Measurements from ENCODE around the gene CCSER1. TPM values are rescaled to one million over a fixed set of nuclear protein-coding genes. Genes with fewer than 3 reads are reported as not detected.
"Not testable (repeated sequence)": the region's sequence is repeated elsewhere in the genome, so short reads cannot be mapped to it uniquely, and the experiment has no call there.

Gene CCSER1
- total RNA-seq, 1 experiment from 2014 or later: not detected

DNA sequence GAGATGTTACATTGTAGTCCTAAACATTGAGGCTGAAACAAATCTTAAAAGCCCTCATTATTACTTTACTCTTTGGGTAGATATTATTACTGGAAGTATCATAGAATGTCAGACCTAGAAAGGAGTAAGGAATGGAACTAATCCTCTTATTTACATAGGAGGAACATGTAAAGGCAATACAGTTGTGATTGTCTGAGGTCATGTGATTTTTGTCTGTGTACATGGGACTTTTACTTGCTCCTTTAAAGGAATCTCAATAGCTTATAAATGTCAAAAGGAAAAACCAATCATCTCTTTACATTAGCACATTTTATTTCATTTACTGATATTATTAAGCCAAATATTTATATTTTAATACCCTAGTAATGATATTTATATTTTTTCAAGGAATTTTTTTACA is 568.2 kb downstream of the CCSER1 start:
- DNase-seq (ENCODE audit: low read depth): no peak

DNA sequence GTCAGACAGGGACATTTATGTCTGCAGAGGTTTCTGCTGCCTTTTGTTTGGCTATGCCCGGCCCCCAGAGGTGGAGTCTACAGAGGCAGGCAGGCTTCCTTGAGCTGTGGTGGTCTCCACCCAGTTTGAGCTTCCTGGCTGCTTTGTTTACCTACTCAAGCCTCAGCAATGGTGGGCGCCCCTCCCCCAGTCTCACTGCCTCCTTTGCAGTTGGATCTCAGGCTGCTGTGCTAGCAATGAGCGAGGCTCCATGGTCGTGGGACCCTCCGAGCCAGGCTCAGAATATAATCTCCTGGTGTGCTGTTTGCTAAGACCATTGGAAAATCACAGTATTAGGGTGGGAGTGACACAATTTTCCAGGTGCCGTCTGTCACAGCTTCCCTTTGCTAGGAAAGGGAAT is 578.3 kb downstream of the CCSER1 start:
- DNase-seq (ENCODE audit: low read depth): not testable (repeated sequence)

DNA sequence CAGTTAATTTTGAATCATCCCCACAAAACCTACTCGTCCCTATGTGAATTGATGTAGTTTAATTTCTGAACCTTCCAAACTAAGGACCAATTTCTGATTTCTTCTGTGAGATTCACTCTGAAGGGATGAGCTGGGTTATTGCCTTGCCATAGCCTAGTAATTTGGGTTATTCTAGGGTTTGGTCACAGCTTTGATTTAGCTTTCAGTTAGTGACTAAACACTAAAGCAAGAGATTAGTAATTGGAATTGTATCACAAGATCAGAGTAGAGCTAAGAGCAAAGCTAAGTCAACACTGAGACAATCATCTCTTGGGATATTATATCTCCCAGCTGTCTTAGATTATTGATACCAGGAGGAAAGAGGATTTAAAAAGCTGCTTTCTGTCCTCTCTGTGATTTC is 588.0 kb downstream of the CCSER1 start:
- DNase-seq (ENCODE audit: low read depth): no peak

DNA sequence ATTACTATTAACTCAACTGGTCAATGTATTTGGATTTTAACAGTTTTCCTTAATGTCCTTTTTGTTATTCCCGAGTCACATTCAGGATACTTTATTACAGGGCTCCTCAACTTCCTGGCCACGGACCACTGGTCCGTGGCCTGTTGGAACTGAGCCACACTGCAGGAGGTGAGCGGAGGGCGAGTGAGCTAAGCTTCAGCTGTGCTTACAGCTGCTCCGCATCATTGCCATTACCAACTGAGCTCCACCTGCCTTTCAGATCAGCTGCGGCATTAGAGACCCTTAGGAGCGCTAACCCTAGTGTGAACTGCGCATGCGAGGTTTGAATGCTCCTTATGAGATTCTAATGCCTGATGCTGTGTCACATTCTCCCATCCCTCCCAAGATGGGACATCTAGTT is 591.7 kb downstream of the CCSER1 start:
- DNase-seq (ENCODE audit: low read depth): no peak

DNA sequence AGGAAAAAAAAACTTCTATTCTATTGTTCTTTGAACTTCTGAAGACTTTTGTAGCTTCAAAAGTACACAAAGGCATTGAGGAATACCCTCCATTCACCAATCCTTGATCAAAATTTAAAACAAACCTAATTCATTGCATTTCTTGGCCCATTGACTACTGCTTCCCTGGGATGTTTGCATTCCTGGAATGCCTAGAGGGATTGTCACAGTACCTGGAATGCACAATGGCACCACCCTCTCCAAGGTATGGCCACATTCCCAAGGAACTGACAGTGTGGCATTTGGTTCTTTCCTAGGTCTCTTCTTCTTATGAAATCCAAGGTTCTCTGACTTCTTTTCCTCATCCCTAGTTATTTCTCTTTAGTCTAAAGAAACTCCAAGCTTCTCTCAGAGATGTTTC is 600.7 kb downstream of the CCSER1 start:
- no peak for DNase-seq (ENCODE audit: low read depth)

DNA sequence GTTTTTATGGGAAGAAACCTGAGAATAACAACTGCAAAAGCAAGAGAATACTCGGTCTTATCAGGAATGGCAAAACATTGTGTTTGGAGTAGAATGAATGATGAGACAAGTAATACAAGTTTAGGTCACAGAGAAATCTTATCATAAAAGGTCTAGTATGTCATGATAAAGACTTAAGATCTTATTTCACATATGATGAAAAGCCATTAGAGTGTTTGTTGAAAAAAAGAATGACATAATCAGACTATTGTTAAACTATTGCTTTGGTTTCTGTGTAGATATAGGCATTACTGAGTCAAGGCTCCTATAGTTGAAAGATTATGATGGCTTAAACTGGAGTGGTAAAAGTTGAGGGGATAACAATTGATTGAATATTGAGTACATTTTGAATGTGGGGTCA is 603.6 kb downstream of the CCSER1 start:
- no peak for DNase-seq (ENCODE audit: low read depth)

DNA sequence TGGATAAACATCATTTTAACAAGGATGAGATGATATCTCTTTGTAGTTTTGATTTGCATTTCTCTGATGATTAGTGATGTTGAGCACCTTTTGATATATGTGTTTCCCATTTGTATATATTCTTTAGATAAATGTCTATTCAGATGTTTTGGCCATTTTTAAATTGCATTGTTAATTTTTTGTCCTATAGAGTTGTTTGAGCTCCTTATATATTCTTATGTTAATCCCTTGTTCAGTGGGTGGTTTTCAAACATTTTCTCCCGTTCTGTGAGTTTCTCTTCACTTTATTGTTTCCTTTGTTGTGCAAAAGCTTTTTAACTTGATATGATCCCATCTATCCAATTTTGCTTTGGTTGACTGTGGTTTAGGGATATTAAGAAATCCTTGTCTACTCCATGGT is 606.0 kb downstream of the CCSER1 start:
- no peak for DNase-seq (ENCODE audit: low read depth)

DNA sequence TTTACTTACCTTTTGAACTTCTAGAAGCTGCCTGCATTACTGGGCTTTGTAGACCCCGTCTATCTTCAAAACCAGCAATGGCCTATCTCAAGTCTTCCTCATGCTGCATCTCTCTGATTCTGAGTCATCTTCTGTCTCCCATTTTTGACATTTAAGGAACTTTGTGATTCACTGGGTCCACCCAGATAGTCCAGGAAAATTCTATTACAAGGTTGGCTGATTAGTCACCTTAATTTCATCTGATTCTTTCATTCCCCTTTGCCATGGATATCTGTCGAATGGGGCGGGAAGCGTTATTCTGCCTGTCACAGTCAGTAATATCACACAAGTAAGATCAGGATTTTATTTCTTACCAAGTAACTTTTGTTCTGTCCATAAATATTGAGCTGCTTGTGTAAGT is 618.0 kb downstream of the CCSER1 start:
- DNase-seq (ENCODE audit: low read depth): peak; percentile 0

DNA sequence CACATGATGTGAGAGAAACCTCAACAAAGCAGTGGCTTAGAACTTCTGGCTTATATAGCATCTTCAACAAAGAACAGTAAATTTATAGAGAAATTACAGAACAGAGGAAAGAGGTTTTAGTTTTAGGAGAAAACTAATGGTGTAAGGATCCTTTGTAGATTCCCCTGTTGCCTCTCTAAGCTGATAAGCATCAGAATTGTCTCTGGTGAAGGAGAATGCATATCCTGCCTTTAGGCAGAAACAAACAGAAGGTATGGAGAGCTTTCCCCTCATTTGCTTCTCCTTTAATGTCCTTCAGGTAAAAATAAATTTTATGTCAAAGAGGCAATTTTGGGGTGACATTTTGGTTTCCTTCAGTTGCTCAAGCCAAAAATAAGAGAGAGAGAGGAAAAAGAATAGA is 625.9 kb downstream of the CCSER1 start:
- no peak for DNase-seq (ENCODE audit: low read depth)

DNA sequence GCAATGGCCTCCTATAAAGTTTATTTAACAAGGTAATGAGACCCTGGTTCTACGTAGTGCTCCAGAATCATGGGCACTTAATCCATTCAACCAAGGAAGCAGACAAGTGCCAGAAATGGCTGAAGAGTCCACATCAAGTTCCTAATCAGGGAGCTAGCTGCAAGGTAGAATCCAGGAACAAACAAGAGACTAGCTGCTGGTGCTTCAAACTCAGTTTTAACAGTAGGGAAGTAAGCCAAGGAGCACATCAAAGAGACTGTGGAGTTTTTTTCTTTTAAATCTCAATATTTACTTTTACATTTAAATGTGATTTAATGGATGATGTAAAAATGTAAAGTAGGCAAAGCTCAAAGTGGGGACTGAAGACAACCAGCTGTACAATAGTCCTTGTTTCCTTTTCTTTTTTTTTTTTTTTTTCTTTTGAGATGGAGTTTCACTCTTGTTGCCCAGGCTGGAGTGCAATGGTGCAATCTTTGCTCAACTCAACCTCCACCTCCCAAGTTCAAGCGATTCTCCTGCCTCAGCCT is 630.4 kb downstream of the CCSER1 start:
- no peak for DNase-seq (ENCODE audit: low read depth)

DNA sequence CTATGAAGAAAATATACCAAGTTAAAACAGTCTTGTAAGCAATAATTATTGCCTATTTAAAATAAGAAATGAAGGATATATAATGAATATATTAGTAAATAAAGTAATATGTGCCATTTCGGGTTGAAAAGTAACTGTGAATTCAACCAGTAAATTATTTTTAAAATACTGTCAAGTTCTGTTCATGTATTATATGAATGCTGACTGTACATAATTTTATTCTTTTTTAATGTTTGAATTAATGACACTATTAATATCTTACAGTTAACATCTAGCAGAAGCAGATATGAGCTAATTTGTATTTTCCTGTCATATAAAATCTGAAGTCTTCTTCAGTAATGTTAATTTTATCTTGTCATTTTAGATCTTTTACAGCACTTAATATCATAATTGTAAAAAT is 632.9 kb downstream of the CCSER1 start:
- DNase-seq (ENCODE audit: low read depth): no peak

DNA sequence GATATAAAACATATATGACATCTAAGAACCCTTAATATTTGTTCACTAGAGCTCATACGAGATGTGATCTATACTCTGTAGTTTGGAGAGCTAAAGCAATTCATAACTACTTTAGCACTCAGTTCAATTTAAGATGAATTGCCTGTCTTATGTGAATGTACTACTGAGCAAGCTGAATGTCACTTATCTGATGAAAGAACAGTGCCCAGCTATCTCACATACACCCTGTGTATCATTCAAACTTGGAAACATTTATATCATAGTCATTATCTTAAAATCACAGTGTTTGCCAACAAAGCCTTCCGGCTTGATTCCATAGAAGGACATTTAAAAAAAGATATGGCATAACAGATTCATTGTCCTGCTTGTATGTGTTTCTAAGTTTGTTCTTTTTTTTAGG is 639.6 kb downstream of the CCSER1 start:
- no peak for DNase-seq (ENCODE audit: low read depth)

DNA sequence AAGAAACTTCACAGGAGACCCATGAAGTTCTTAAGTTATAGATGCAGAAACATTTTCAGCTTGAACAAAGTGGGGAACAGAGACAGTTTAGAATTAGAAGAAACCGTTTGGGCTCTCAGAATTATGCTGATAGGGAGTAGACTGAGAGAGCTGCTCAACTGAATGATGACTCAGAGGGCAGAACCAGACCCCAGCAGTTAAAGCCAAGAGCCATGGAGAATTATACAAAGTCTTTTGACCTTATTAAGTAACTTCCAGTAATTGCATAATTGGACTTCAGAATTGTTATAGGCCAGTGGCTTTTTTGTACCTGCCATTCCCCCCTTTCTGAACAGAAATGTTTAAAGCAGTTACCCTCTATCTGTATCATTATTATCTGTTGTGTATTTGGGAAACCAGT is 642.1 kb downstream of the CCSER1 start:
- DNase-seq (ENCODE audit: low read depth): no peak

DNA sequence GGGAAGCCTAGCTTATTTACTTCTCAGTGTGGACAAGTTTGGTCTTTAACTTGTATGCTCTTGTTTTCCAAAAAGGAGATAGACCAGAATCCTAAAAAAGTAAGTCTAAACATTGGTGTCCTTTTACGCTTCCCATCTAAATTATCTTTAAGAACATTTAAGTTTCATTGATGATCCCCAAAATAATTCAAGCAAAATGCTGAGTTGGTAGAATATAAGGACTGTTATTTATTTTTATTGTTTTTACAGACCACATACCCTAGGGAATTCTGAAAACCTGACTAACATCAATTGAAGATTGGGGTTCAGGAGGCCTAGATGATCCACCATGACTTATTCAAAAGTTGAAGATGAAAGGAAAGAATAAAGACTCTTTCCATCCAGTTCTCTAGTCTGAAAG is 653.0 kb downstream of the CCSER1 start:
- no peak for DNase-seq (ENCODE audit: low read depth)

DNA sequence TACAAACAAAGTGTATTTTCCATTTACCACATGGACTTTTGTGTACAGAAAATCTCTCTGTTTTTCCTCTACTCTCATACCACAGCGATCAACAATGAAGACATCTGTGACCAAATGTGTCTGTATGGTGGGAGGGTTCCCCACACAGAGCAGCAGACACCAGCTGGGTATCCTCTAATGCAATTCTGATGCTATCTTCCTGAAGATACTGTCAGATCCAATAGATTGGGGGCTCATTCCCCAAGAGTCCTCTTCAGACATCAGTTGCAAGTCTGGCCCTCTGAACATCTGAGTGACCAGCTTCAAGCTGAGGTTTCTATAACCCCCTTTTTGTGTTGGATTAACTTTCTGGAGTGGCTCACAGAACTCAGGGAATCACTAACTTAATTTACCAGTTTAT is 659.4 kb downstream of the CCSER1 start:
- no peak for DNase-seq (ENCODE audit: low read depth)

DNA sequence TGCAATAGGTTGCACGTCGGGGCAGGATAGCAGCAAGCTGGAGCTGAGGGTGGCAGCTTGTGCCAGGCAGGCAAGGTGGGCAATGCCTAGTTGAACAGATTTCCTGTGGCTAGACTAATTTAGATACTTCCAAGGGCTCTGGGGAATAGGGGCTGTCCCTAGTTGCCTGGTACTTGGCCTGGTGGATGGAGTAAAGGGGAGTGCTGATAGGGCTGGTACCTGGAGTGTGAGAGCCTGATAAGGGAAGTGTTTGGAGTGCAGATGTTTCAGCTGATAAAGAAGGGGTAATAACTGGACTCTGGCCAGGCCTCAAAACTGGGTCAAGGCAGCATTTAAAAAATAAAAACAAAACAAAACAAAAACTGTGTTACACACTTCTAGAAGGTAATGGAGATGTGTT is 665.5 kb downstream of the CCSER1 start:
- no peak for DNase-seq (ENCODE audit: low read depth)

DNA sequence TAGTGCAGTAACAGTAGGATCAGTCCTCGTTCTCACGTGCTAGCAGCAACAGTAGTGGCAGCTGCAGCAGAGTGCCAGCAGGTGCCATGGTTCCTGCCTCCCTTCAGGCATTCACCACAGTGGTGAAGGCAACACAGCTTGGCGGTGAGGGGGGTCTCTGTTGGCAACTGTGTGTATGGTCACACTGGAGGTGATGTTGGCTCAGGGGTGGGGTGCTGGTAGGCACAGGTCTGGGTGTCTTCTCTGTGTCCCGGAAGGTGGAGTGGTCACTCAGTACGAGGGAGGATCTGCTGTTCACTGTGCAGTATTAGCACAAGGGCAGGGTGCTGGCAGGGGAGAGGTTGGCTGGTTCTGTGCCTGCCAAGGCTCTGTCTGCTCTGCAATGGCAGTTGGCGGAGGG is 671.8 kb downstream of the CCSER1 start:
- no peak for DNase-seq (ENCODE audit: low read depth)

DNA sequence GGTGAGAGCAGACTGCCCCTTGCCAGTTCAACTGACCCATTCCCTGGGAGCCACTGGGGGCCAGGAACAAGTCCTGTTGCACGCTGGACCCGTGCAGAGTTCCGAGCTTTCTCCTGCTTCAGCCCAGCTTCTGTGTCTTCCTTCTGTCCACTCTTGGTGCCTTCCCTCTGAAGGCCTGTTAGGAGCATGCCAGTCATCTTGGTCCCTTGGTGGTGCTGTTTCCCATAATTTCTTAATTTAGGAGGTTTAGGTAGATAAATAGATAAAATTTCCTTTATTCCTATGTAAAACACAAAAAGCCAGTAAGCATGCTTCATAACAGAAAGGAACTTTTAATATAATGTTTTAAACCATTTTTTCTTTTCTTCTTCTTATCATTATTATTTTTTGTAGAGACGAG is 672.7 kb downstream of the CCSER1 start:
- no peak for DNase-seq (ENCODE audit: low read depth)

DNA sequence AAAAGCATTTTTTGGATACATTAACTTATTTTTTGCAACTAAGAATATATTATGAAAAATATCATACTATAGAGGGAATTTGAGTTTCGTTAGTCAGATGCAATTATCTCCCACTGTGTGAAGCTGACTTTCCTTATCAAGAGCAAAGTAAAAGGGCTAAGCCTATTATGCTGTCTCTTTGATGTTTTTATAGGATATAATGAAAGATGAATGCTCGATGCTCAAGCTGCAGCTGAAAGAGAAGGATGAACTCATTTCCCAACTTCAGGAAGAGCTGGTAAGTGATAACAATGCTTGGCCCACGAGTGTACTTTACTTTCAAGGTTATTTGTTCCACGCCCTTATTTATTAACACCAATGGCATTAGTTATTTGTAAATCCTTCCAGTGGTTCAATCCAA is 688.4 kb downstream of the CCSER1 start:
- no peak for DNase-seq (ENCODE audit: low read depth)

DNA sequence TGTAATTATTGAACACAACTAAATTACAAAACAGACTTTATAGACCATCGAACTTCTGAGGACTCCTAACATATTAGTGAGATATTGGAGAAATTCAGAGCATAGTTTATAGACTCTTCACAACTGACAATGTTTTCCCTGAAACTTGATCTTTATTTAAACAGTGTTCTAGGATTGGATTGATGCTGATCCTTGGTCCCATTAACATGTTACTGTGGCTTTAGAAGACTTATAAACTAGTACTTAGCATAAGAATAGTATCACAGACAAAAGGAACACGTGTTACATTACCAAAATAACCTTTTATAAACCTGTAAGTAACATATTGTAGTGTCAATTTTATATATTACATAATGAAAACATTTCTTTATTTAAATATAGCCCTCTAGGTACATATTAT is 689.6 kb downstream of the CCSER1 start:
- DNase-seq (ENCODE audit: low read depth): no peak

DNA sequence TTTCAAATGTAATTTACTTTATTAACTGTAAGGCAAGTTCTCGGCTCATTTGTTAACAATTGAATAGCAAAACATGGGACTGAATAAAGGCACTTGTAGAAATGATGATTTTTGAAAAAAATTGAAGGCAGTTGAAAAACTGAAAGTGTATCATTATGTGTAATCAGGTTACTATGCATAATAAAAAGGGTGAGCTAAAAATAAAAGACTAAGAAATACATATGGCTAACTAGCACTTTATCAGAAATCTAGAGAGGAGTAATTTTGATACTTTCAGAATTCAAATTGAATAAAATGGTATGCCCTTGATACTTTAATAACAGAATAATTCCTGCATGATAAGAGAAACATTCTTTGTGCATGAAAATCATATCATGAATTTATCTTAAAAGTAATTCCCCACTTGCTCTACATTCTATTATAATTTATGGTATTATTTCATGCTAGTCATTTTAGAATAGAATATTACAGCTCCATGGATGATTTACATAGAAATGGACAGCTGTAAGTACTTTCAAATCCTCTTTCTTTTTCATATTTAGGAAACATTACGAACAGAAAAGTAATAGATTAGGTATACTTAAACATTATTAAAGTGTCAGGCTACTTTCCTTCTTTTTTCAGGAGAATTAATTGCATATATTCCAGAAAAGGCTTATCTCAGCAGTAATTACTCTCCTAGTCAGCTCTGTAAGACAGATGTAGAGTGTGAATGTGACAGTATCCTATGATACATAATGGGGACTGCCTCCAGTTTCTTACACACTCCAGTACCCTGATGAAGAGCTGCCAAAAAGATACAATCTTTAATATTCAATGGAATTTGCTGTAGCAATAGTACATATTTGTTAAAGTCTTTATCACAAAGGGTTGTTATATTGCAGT is 697.3 kb downstream of the CCSER1 start:
- DNase-seq (ENCODE audit: low read depth): no peak

DNA sequence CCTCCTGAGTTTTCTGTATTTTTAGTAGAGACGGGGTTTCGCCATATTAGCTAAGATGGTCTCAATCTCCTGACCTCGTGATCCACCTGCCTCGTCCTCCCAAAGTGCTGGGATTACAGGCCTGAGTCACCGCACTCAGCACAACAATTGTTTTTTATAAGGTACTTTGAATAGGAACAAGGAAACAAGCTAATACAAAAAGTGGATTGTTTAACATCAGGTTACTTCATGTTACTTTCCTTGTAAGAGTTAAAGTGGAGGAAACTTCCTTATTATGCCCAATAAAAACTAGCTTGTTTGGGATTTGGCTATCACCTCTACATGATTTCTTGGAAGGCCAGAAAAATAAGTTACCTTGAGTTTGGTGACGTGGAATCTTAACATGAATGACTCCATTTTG is 698.7 kb downstream of the CCSER1 start:
- DNase-seq (ENCODE audit: low read depth): no peak

DNA sequence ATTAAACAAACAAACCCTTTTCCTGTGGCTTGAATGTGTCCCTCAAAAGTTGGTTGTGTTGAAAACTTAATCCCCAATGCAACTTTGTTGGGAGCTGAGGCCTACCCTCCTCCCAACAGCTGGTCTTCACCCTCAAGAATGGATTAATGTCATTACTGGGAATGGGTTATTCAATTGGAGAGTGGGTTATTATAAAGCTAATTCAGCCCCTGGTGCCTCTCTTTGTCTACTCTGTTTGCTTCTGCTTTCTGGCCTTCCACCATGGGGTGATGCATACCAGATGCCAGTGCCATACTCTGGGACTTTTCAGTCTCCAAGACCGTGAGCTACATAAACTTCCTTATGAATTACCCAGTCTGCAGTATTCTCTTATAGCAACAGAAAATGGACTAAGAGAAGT is 706.5 kb downstream of the CCSER1 start:
- DNase-seq (ENCODE audit: low read depth): no peak

DNA sequence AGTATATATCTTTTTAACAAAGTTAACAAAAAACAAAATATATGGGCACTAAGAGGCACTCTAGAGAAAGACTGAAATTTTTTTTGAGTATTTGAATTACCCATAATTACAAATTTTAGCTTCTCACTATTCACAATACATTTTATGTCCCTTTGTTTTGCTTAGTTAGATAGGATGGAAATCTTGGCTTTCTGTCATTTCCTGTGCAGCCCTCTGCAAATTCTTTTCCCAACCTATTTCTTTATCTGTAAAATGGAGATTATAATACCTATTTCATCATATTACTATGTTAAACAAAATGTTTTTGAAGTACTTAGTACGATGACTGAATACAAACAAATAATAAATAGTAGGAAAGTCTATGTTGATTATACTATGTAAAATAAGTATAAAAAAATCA is 710.0 kb downstream of the CCSER1 start:
- DNase-seq (ENCODE audit: low read depth): no peak
